Lower leg skin (tissue), 3 donors: ENCODE data around the gene DOCK1.

ENCODE experiments used
- CTCF ChIP-seq, 3 donors: fragments of 450-650 bp; IDR thresholded peaks; one replicate each; pipeline ENCODE4 v1.5.1; 2016; ENCODE audit warnings: antibody characterized with exemption in 3 of 3, mild to moderate bottlenecking in 3 of 3, moderate library complexity in 2 of 3
- POLR2A ChIP-seq, 2 donors: fragments of 450-650 bp; IDR thresholded peaks; one replicate each; pipeline ENCODE4 v1.6.1; 2016 to 2017; ENCODE audit warnings: antibody characterized with exemption in 2 of 2, mild to moderate bottlenecking in 1 of 2, moderate library complexity in 1 of 2

- no peak for TF ChIP-seq POLR2A (IDR thresholded peaks at IDR 0.05)
- no peak for TF ChIP-seq CTCF (IDR thresholded peaks at IDR 0.05)
Measured at GRCh38 chr10:127153181-127153580, 248.0 kb downstream of the DOCK1 start.
